ENCODE measurements around the gene SGK2. TPM values are rescaled to one million over a fixed set of nuclear protein-coding genes. Genes with fewer than 3 reads are reported as not detected.

Gene SGK2
- polyA plus RNA-seq, 1 of the 3 experiments (the other 2 are of a cell fraction): 0.21 TPM

DNA sequence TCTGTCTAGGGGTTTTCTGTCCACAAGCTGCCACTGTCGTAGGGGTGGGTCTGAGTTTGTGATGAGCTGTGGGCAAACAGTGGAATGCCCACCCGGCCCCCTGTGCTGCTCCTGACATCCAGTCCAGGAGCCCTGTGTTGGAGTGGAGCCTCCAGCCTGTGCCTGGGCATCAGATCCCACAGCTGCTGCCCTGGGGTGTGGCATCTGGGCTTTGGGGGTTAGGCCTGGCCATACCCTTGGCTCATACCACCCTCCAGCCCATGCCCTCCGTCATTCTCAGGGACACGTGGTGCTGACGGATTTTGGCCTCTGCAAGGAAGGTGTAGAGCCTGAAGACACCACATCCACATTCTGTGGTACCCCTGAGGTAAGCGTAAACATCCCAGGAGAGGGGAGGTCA lies 12.9 kb downstream of the SGK2 start:
- no peaks in the 10 kb centered on the region for H3K27me3 ChIP-seq (ENCODE audit: insufficient read depth)
- H3K9me3 ChIP-seq: no peaks in the 10 kb centered on the region
- no peaks in the 10 kb centered on the region for H3K9me2 ChIP-seq
- H3K79me2 ChIP-seq (ENCODE audit: insufficient read depth): no peaks in the 10 kb centered on the region
- ChIA-PET CTCF (interaction anchor here (0.6 kb wide), 1 partner anchor 9 kb away, joined by 3 read pairs; no protein-coding TSS in a partner anchor), POLR2A (no interaction called here)
- no peak overlapping the region for H3K4me2 ChIP-seq
- H3F3A ChIP-seq (replicated peaks; ENCODE audit: insufficient read depth): no peaks in the 10 kb centered on the region
- no peaks in the 10 kb centered on the region for H3K4me1 ChIP-seq (ENCODE audit: control insufficient read depth in 1 of 2, insufficient read depth in 2 of 2, low read depth in 1 of 2, low read length in 1 of 2)
- DNase-seq: no peak
- H2AFZ ChIP-seq (ENCODE audit: low read depth): no peak overlapping the region
- H3K4me3 ChIP-seq (ENCODE audit: low read depth in 2 of 2, low read length in 1 of 2): no peak overlapping the region
- no peak overlapping the region for H3K27ac ChIP-seq (ENCODE audit: low read depth in 2 of 2, low read length in 1 of 2)
- 72% methylated on average over 5 of the region's 6 CpGs for WGBS (ENCODE audit: low lambda C conversion rate)
- no peak overlapping the region for H3K9ac ChIP-seq
- no peaks in the 10 kb centered on the region for H3K36me3 ChIP-seq (replicated peaks in 1 of 2; ENCODE audit: control insufficient read depth in 1 of 2, insufficient read depth in 2 of 2, low read length in 1 of 2)
- H4K20me1 ChIP-seq (ENCODE audit: insufficient read depth): no peaks in the 10 kb centered on the region
- TF ChIP-seq FOSL2 (IDR thresholded peaks at IDR 0.05; ENCODE audit: borderline replicate concordance, low read depth): no peak
- TF ChIP-seq POLR2AphosphoS5 (IDR thresholded peaks at IDR 0.05; ENCODE audit: low read depth, low read length): no peak
- TF ChIP-seq, protein P1, sequence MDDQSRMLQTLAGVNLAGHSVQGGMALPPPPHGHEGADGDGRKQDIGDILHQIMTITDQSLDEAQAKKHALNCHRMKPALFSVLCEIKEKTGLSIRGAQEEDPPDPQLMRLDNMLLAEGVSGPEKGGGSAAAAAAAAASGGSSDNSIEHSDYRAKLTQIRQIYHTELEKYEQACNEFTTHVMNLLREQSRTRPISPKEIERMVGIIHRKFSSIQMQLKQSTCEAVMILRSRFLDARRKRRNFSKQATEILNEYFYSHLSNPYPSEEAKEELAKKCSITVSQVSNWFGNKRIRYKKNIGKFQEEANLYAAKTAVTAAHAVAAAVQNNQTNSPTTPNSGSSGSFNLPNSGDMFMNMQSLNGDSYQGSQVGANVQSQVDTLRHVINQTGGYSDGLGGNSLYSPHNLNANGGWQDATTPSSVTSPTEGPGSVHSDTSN (IDR thresholded peaks at IDR 0.05): no peak
- no peak for TF ChIP-seq ELF1 (IDR thresholded peaks at IDR 0.05)
- TF ChIP-seq, protein P2, sequence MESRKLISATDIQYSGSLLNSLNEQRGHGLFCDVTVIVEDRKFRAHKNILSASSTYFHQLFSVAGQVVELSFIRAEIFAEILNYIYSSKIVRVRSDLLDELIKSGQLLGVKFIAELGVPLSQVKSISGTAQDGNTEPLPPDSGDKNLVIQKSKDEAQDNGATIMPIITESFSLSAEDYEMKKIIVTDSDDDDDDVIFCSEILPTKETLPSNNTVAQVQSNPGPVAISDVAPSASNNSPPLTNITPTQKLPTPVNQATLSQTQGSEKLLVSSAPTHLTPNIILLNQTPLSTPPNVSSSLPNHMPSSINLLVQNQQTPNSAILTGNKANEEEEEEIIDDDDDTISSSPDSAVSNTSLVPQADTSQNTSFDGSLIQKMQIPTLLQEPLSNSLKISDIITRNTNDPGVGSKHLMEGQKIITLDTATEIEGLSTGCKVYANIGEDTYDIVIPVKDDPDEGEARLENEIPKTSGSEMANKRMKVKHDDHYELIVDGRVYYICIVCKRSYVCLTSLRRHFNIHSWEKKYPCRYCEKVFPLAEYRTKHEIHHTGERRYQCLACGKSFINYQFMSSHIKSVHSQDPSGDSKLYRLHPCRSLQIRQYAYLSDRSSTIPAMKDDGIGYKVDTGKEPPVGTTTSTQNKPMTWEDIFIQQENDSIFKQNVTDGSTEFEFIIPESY (IDR thresholded peaks at IDR 0.05; ENCODE audit: borderline replicate concordance, low read depth): no peak

GRCh38 chr20:43572891-43573290 lies 14.1 kb downstream of the SGK2 start:
- WGBS (ENCODE audit: low lambda C conversion rate): 90% methylated on average over 8 of the region's 8 CpGs
- no peak overlapping the region for H3K4me2 ChIP-seq
- TF ChIP-seq ELF1 (IDR thresholded peaks at IDR 0.05) (no peak), IRF3 (IDR thresholded peaks at IDR 0.05; ENCODE audit: low read depth, low read length) (no peak), FOXM1 (IDR thresholded peaks at IDR 0.05; ENCODE audit: low read depth) (no peak), USF1 (IDR thresholded peaks at IDR 0.05; ENCODE audit: borderline replicate concordance, low read depth) (no peak), GABPA (IDR thresholded peaks at IDR 0.05; ENCODE audit: low read depth) (no peak), MXI1 (IDR thresholded peaks at IDR 0.05; ENCODE audit: low read depth, low read length) (no peak), SIN3A (IDR thresholded peaks at IDR 0.05; ENCODE audit: borderline replicate concordance, low read depth, low read length) (no peak), SMC3 (IDR thresholded peaks at IDR 0.05; ENCODE audit: low read depth, low read length) (no peak)
- TF ChIP-seq, protein P2 (IDR thresholded peaks at IDR 0.05; ENCODE audit: borderline replicate concordance, low read depth): no peak
- TF ChIP-seq, protein P3, sequence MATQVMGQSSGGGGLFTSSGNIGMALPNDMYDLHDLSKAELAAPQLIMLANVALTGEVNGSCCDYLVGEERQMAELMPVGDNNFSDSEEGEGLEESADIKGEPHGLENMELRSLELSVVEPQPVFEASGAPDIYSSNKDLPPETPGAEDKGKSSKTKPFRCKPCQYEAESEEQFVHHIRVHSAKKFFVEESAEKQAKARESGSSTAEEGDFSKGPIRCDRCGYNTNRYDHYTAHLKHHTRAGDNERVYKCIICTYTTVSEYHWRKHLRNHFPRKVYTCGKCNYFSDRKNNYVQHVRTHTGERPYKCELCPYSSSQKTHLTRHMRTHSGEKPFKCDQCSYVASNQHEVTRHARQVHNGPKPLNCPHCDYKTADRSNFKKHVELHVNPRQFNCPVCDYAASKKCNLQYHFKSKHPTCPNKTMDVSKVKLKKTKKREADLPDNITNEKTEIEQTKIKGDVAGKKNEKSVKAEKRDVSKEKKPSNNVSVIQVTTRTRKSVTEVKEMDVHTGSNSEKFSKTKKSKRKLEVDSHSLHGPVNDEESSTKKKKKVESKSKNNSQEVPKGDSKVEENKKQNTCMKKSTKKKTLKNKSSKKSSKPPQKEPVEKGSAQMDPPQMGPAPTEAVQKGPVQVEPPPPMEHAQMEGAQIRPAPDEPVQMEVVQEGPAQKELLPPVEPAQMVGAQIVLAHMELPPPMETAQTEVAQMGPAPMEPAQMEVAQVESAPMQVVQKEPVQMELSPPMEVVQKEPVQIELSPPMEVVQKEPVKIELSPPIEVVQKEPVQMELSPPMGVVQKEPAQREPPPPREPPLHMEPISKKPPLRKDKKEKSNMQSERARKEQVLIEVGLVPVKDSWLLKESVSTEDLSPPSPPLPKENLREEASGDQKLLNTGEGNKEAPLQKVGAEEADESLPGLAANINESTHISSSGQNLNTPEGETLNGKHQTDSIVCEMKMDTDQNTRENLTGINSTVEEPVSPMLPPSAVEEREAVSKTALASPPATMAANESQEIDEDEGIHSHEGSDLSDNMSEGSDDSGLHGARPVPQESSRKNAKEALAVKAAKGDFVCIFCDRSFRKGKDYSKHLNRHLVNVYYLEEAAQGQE (IDR thresholded peaks at IDR 0.05; ENCODE audit: low read depth, low read length): no peak
- H3K27ac ChIP-seq (ENCODE audit: low read depth in 2 of 2, low read length in 1 of 2): no peak overlapping the region
- H3K36me3 ChIP-seq (replicated peaks in 1 of 2; ENCODE audit: control insufficient read depth in 1 of 2, insufficient read depth in 2 of 2, low read length in 1 of 2): no peaks in the 10 kb centered on the region
- H4K20me1 ChIP-seq (ENCODE audit: insufficient read depth): no peaks in the 10 kb centered on the region
- H3K4me1 ChIP-seq (ENCODE audit: control insufficient read depth in 1 of 2, insufficient read depth in 2 of 2, low read depth in 1 of 2, low read length in 1 of 2): no peaks in the 10 kb centered on the region
- no peaks in the 10 kb centered on the region for H3K9me2 ChIP-seq
- no peak for DNase-seq
- no peak overlapping the region for H3K9ac ChIP-seq
- H3F3A ChIP-seq (replicated peaks; ENCODE audit: insufficient read depth): no peaks in the 10 kb centered on the region
- H3K9me3 ChIP-seq: no peaks in the 10 kb centered on the region
- ChIA-PET POLR2A (no interaction called here), CTCF (no interaction called here)
- no peaks in the 10 kb centered on the region for H3K79me2 ChIP-seq (ENCODE audit: insufficient read depth)
- no peaks in the 10 kb centered on the region for H3K27me3 ChIP-seq (ENCODE audit: insufficient read depth)
- no peak overlapping the region for H3K4me3 ChIP-seq (ENCODE audit: low read depth in 2 of 2, low read length in 1 of 2)
- no peak overlapping the region for H2AFZ ChIP-seq (ENCODE audit: low read depth)
